ENCODE data around the gene RECQL.
"Not testable (repeated sequence)": the region's sequence is repeated elsewhere in the genome, so short reads cannot be mapped to it uniquely, and the experiment has no call there.

The RECQL gene

GRCh38 chr12:21453312-21453852, 48.1 kb downstream of the RECQL start:
- no peak overlapping the region for H3K27ac ChIP-seq (ENCODE audit: low read length)
- no peaks in the 10 kb centered on the region for H3K9me3 ChIP-seq (ENCODE audit: control insufficient read depth, low read depth, low read length)
- H3K36me3 ChIP-seq (ENCODE audit: control insufficient read depth, low read depth, low read length) = peaks cover 5% of the 10 kb centered on the region
- H3K27me3 ChIP-seq (ENCODE audit: control insufficient read depth, insufficient read depth, low read length) = no peaks in the 10 kb centered on the region
- H3K9ac ChIP-seq (ENCODE audit: low read length) = no peak overlapping the region
- no peaks in the 10 kb centered on the region for H3K4me1 ChIP-seq (ENCODE audit: control insufficient read depth, low read depth, low read length)
- H3K4me3 ChIP-seq (ENCODE audit: low read length) = no peak overlapping the region

- Histone ChIP-seq H3K4me1 (ENCODE audit: control insufficient read depth, low read depth, low read length) (no peaks in the 10 kb centered on the region), H3K27me3 (ENCODE audit: control insufficient read depth, insufficient read depth, low read length) (no peaks in the 10 kb centered on the region), H3K27ac (ENCODE audit: low read length) (no peak overlapping the region), H3K36me3 (ENCODE audit: control insufficient read depth, low read depth, low read length) (peaks cover 5% of the 10 kb centered on the region), H3K4me3 (ENCODE audit: low read length) (no peak overlapping the region), H3K9ac (ENCODE audit: low read length) (no peak overlapping the region), H3K9me3 (ENCODE audit: control insufficient read depth, low read depth, low read length) (no peaks in the 10 kb centered on the region)
These were observed 49.9 kb downstream of the RECQL start for GRCh38 chr12:21451529-21451928.

- no peak overlapping the region for H3K9ac ChIP-seq (ENCODE audit: low read length)
- H3K4me1 ChIP-seq (ENCODE audit: control insufficient read depth, low read depth, low read length) = no peaks in the 10 kb centered on the region
- no peak overlapping the region for H3K4me3 ChIP-seq (ENCODE audit: low read length)
- no peaks in the 10 kb centered on the region for H3K27me3 ChIP-seq (ENCODE audit: control insufficient read depth, insufficient read depth, low read length)
- H3K9me3 ChIP-seq (ENCODE audit: control insufficient read depth, low read depth, low read length) = no peaks in the 10 kb centered on the region
- no peak overlapping the region for H3K27ac ChIP-seq (ENCODE audit: low read length)
- H3K36me3 ChIP-seq (ENCODE audit: control insufficient read depth, low read depth, low read length) = peaks cover 3% of the 10 kb centered on the region
These were observed 57.0 kb downstream of the RECQL start for GRCh38 chr12:21444193-21445146.

GRCh38 chr12:21439347-21439746, 62.1 kb downstream of the RECQL start:
- Histone ChIP-seq H3K27ac (ENCODE audit: low read length) (no peak overlapping the region), H3K4me1 (ENCODE audit: control insufficient read depth, low read depth, low read length) (no peaks in the 10 kb centered on the region), H3K27me3 (ENCODE audit: control insufficient read depth, insufficient read depth, low read length) (peaks cover 6% of the 10 kb centered on the region), H3K36me3 (ENCODE audit: control insufficient read depth, low read depth, low read length) (no peaks in the 10 kb centered on the region), H3K4me3 (ENCODE audit: low read length) (no peak overlapping the region), H3K9ac (ENCODE audit: low read length) (no peak overlapping the region), H3K9me3 (ENCODE audit: control insufficient read depth, low read depth, low read length) (no peaks in the 10 kb centered on the region)

- H3K4me1 ChIP-seq (ENCODE audit: control insufficient read depth, low read depth, low read length) = no peaks in the 10 kb centered on the region
- no peaks in the 10 kb centered on the region for H3K36me3 ChIP-seq (ENCODE audit: control insufficient read depth, low read depth, low read length)
- no peaks in the 10 kb centered on the region for H3K9me3 ChIP-seq (ENCODE audit: control insufficient read depth, low read depth, low read length)
- H3K9ac ChIP-seq (ENCODE audit: low read length) = peak overlapping the region; percentile 90
- H3K27ac ChIP-seq (ENCODE audit: low read length) = no peak overlapping the region
- H3K27me3 ChIP-seq (ENCODE audit: control insufficient read depth, insufficient read depth, low read length) = peaks cover 6% of the 10 kb centered on the region
- H3K4me3 ChIP-seq (ENCODE audit: low read length) = peak overlapping the region; percentile 90
These were observed 62.8 kb downstream of the RECQL start for GRCh38 chr12:21438643-21439042.

GRCh38 chr12:21434699-21435098, 66.7 kb downstream of the RECQL start:
- Histone ChIP-seq H3K9me3 (ENCODE audit: control insufficient read depth, low read depth, low read length) (no peaks in the 10 kb centered on the region), H3K27ac (ENCODE audit: low read length) (no peak overlapping the region), H3K36me3 (ENCODE audit: control insufficient read depth, low read depth, low read length) (no peaks in the 10 kb centered on the region)

GRCh38 chr12:21433525-21433924, 67.9 kb downstream of the RECQL start:
- Histone ChIP-seq H3K9me3 (ENCODE audit: control insufficient read depth, low read depth, low read length) (no peaks in the 10 kb centered on the region), H3K9ac (ENCODE audit: low read length) (no peak overlapping the region), H3K27me3 (ENCODE audit: control insufficient read depth, insufficient read depth, low read length) (peaks cover 6% of the 10 kb centered on the region), H3K36me3 (ENCODE audit: control insufficient read depth, low read depth, low read length) (no peaks in the 10 kb centered on the region), H3K4me3 (ENCODE audit: low read length) (no peak overlapping the region), H3K27ac (ENCODE audit: low read length) (no peak overlapping the region), H3K4me1 (ENCODE audit: control insufficient read depth, low read depth, low read length) (no peaks in the 10 kb centered on the region)

More at GRCh38 chr12:21434699-21435098, 66.7 kb downstream of the RECQL start:
- Histone ChIP-seq H3K4me3 (ENCODE audit: low read length) (no peak overlapping the region), H3K4me1 (ENCODE audit: control insufficient read depth, low read depth, low read length) (no peaks in the 10 kb centered on the region), H3K9ac (ENCODE audit: low read length) (no peak overlapping the region), H3K27me3 (ENCODE audit: control insufficient read depth, insufficient read depth, low read length) (peaks cover 6% of the 10 kb centered on the region)

- H3K27me3 ChIP-seq (ENCODE audit: control insufficient read depth, insufficient read depth, low read length) = no peaks in the 10 kb centered on the region
- no peaks in the 10 kb centered on the region for H3K9me3 ChIP-seq (ENCODE audit: control insufficient read depth, low read depth, low read length)
- no peak overlapping the region for H3K9ac ChIP-seq (ENCODE audit: low read length)
- no peaks in the 10 kb centered on the region for H3K4me1 ChIP-seq (ENCODE audit: control insufficient read depth, low read depth, low read length)
- no peak overlapping the region for H3K27ac ChIP-seq (ENCODE audit: low read length)
- no peak overlapping the region for H3K4me3 ChIP-seq (ENCODE audit: low read length)
- no peaks in the 10 kb centered on the region for H3K36me3 ChIP-seq (ENCODE audit: control insufficient read depth, low read depth, low read length)
These were observed 71.4 kb downstream of the RECQL start for GRCh38 chr12:21429994-21430393.

GRCh38 chr12:21428241-21428640, 73.2 kb downstream of the RECQL start:
- Histone ChIP-seq H3K4me3 (ENCODE audit: low read length) (no peak overlapping the region), H3K9me3 (ENCODE audit: control insufficient read depth, low read depth, low read length) (no peaks in the 10 kb centered on the region), H3K27ac (ENCODE audit: low read length) (no peak overlapping the region), H3K9ac (ENCODE audit: low read length) (no peak overlapping the region), H3K36me3 (ENCODE audit: control insufficient read depth, low read depth, low read length) (no peaks in the 10 kb centered on the region), H3K4me1 (ENCODE audit: control insufficient read depth, low read depth, low read length) (no peaks in the 10 kb centered on the region), H3K27me3 (ENCODE audit: control insufficient read depth, insufficient read depth, low read length) (no peaks in the 10 kb centered on the region)

- H3K36me3 ChIP-seq (ENCODE audit: control insufficient read depth, low read depth, low read length); H3K4me3 ChIP-seq (ENCODE audit: low read length); H3K9me3 ChIP-seq (ENCODE audit: control insufficient read depth, low read depth, low read length); H3K4me1 ChIP-seq (ENCODE audit: control insufficient read depth, low read depth, low read length); H3K27me3 ChIP-seq (ENCODE audit: control insufficient read depth, insufficient read depth, low read length); H3K9ac ChIP-seq (ENCODE audit: low read length); H3K27ac ChIP-seq (ENCODE audit: low read length): not testable (repeated sequence)
These were observed 82.3 kb downstream of the RECQL start for GRCh38 chr12:21419009-21419699.
